GM12878 (cell line): ENCODE results near the gene TRAFD1. TPM values are rescaled to one million over a fixed set of nuclear protein-coding genes. Genes with fewer than 3 reads are reported as not detected.

ENCODE experiments used
- ATAC-seq: fragments of 200-7000 bp; cut with Tn5 transposase; 3 replicates; pipeline ENCODE4 v1.9.1; 2020; ENCODE audit warnings: mild to moderate bottlenecking, moderate library complexity
- BruUV-seq: library from RNA; stranded (reverse); fragments of 400-500 nt; replicated peaks from 2 replicates; lab custom pipeline; 2021; lab: Mats Ljungman, UMichigan
- CTCF ChIA-PET: fragments of 300-600 bp; sonication (Branson Sonifier 250); formaldehyde crosslinking; extraction: SDS; loops from one replicate; lab custom pipeline; 2021; ENCODE audit warnings: inconsistent platforms; lab: Yijun Ruan, JAX
- POLR2A ChIA-PET: fragments of 350-600 bp; formaldehyde crosslinking; extraction: SDS; loops from one replicate; lab custom pipeline; 2021; ENCODE audit warnings: inconsistent platforms; lab: Charles Lee
- RAD21 ChIA-PET: fragments of 300-600 bp; sonication (Branson Sonifier 250); formaldehyde crosslinking; loops from one replicate; lab custom pipeline; 2023; ENCODE audit warnings: antibody characterized with exemption; ENCODE audit not compliant: unreplicated experiment; lab: Charles Lee
- SMC1A ChIA-PET: fragments of 300-600 bp; sonication (Branson Sonifier 250); formaldehyde crosslinking; loops from one replicate; lab custom pipeline; 2023; ENCODE audit not compliant: unreplicated experiment, uncharacterized antibody; lab: Charles Lee
- DNase-seq: peaks from one replicate; pipeline ENCODE4 v3.0.0-alpha.2; 2011; ENCODE audit warnings: low read depth, low spot score
- FAIRE-seq: peaks from 3 replicates; lab custom pipeline; 2011; peaks lifted over from hg19 to GRCh38; lab: Jason Lieb, UNC
- H2AFZ ChIP-seq: 2 replicates; pipeline ENCODE4 v1.6.0; 2011; ENCODE audit warnings: low read depth, low read length, control low read depth; ENCODE audit not compliant: control insufficient read depth
- H3K27ac ChIP-seq: 2 replicates; pipeline ENCODE4 v1.5.1; 2011; ENCODE audit warnings: control low read depth; ENCODE audit not compliant: control insufficient read depth, insufficient read depth
- H3K27me3 ChIP-seq, 2 experiments: replicated peaks in 1 of 2; 2 replicates each; pipeline versions ENCODE4 v1.6.0 to v1.6.1; 2011; ENCODE audit warnings: low read length in 1 of 2; ENCODE audit not compliant: control insufficient read depth in 2 of 2, insufficient read depth in 2 of 2
- H3K36me3 ChIP-seq, 2 experiments: 2 replicates each; pipeline ENCODE4 v1.5.1; 2011; ENCODE audit warnings: low read length in 1 of 2; ENCODE audit not compliant: control insufficient read depth in 2 of 2, insufficient read depth in 2 of 2
- H3K4me1 ChIP-seq: 2 replicates; pipeline ENCODE4 v1.6.1; 2011; ENCODE audit warnings: mild to moderate bottlenecking, low read length, moderate library complexity, mixed read lengths; ENCODE audit not compliant: control insufficient read depth, insufficient read depth
- H3K4me2 ChIP-seq: 2 replicates; pipeline ENCODE4 v1.6.0; 2011; ENCODE audit warnings: control low read depth; ENCODE audit not compliant: control insufficient read depth, insufficient read depth
- H3K4me3 ChIP-seq: fragments of 200-600 bp; sonication (generic); 2 replicates; pipeline ENCODE4 v1.5.1; 2016
- H3K79me2 ChIP-seq: 2 replicates; pipeline ENCODE4 v1.6.0; 2011; ENCODE audit warnings: low read length; ENCODE audit not compliant: control insufficient read depth, insufficient read depth
- H3K9ac ChIP-seq: 2 replicates; pipeline ENCODE4 v1.8.0; 2011; ENCODE audit warnings: low read length, control low read depth, mixed read lengths; ENCODE audit not compliant: control insufficient read depth, insufficient read depth
- H3K9me3 ChIP-seq: replicated peaks from 3 replicates; pipeline ENCODE4 v1.5.1; 2011; ENCODE audit warnings: mild to moderate bottlenecking, low read length; ENCODE audit not compliant: control insufficient read depth, insufficient read depth
- H4K20me1 ChIP-seq: 2 replicates; pipeline ENCODE4 v1.6.0; 2011; ENCODE audit not compliant: control insufficient read depth, insufficient read depth
- BHLHE40 ChIP-seq, 2 experiments: fragments of 450-650 bp in 1 of 2; IDR thresholded peaks; 2 replicates each; pipeline ENCODE4 v1.6.1; 2011 to 2017; ENCODE audit warnings: low read depth in 2 of 2, borderline replicate concordance in 1 of 2, improper control_type of control experiment in 1 of 2, low read length in 1 of 2, mild to moderate bottlenecking in 1 of 2
- HCFC1 ChIP-seq: fragments of 150-350 bp; IDR thresholded peaks from 2 replicates; pipeline ENCODE4 v1.6.1; 2014; ENCODE audit warnings: low read length
- IKZF2 ChIP-seq, 2 experiments: fragments of 450-650 bp; IDR thresholded peaks; 2 replicates each; pipeline ENCODE4 v1.6.1; 2017; ENCODE audit warnings: mild to moderate bottlenecking in 2 of 2, moderate library complexity in 2 of 2
- MYB ChIP-seq: fragments of 150-350 bp; IDR thresholded peaks from 2 replicates; pipeline ENCODE4 v1.6.1; 2014; ENCODE audit warnings: mild to moderate bottlenecking, low read depth, low read length, borderline replicate concordance
- NFYA ChIP-seq: IDR thresholded peaks from 2 replicates; pipeline ENCODE4 v1.6.1; 2011; ENCODE audit warnings: low read depth, mild to moderate bottlenecking, low read length, improper control_type of control experiment, borderline replicate concordance
- RB1 ChIP-seq: fragments of 450-650 bp; formaldehyde crosslinking; IDR thresholded peaks from 2 replicates; pipeline ENCODE4 v1.6.1; 2017; ENCODE audit warnings: mild to moderate bottlenecking, borderline replicate concordance
- SP1 ChIP-seq: IDR thresholded peaks from one replicate; pipeline ENCODE4 v1.6.1; 2011; ENCODE audit warnings: low read depth, low read length
- SREBF1 ChIP-seq: IDR thresholded peaks from 2 replicates; pipeline ENCODE4 v1.6.1; 2012; ENCODE audit warnings: mild to moderate bottlenecking, low read length
- WGBS: methylation state at CpG from one replicate; pipeline ENCODE4 v1.1.6; 2016; ENCODE audit warnings: low lambda C conversion rate; ENCODE audit not compliant: insufficient replicate concordance, insufficient coverage; ENCODE audit errors: missing lambda C conversion rate; 5-methylcytosine and 5-hydroxymethylcytosine counted together
- in situ Hi-C: fragments of 300-500 bp; cut with MboI; formaldehyde crosslinking; loops from 9 replicates; pipeline ENCODE4 v1.14.3; 2018; ENCODE audit warnings: mixed read lengths
- intact Hi-C: fragments of 100-400 bp; cut with micrococcal nuclease; formaldehyde crosslinking; loops from one replicate; pipeline ENCODE4 v1.14.2; 2022; ENCODE audit not compliant: unreplicated experiment
- polyA plus RNA-seq, 11 experiments: library from polyadenylated mRNA; depleted of rRNA in 4 of 11; unstranded in 6 of 11; stranded (reverse) in 5 of 11; fragments of >200 nt; fragmentation: Nextera tagmentation in 4 of 11; fragmentation: Illumina TruSeq in 1 of 11; extraction: Ambion mirVana in 4 of 11; extraction: Trizol in 1 of 11; gene quantifications; 1 replicate in 1 of 11; 2 replicates in 10 of 11; pipeline versions ENCODE4 v1.2.1 to v1.2.3, GENCODE V29; 2011 to 2016; ENCODE audit warnings: inconsistent platforms in 2 of 11, missing spikeins in 2 of 11, low read depth in 1 of 11
- total RNA-seq, 4 experiments: library from RNA; depleted of rRNA in 3 of 4; stranded (reverse); fragments of >200 nt in 3 of 4; fragmentation: Illumina TruSeq in 1 of 4; extraction: Trizol in 1 of 4; gene quantifications; 2 replicates each; pipeline versions ENCODE4 v1.2.1 to v1.2.3, GENCODE V29; 2013 to 2021
- TF ChIP-seq, protein P1 (sequence below): IDR thresholded peaks from 2 replicates; pipeline ENCODE4 v1.6.1; 2011; ENCODE audit warnings: low read depth, low read length, improper control_type of control experiment, borderline replicate concordance
- TF ChIP-seq, protein P2 (sequence below): fragments of 450-650 bp; IDR thresholded peaks from 2 replicates; pipeline ENCODE4 v1.6.1; 2017; ENCODE audit warnings: low read depth, mild to moderate bottlenecking, moderate library complexity

TRAFD1 gene
- total and polyA plus RNA-seq, 10 of the 15 experiments (the other 5 are each of a cell fraction or from before 2014, with no cell fraction given): 37.2 to 55.5 (median 46.2) TPM

DNA sequence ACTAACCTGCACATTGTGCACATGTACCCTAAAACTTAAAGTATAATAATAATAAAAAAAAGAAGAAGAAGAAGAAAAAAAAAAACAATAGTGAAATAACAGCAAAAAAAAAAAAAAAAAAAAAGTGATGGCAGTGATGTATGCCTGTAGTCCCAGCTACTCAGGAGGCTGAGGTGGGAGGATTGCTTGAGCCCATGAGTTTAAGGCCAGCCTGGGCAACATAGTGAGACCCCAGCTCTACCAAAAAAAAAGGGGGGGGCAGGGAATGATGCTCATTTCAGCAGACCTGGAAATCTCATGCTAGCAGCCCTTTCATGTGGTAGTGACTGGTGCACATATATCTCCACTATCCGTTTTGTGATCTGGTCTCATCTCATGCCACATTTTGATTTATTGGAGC is 20.8 kb downstream of the TRAFD1 start:
- RAD21 ChIA-PET: interaction anchor here (0.5 kb wide), 1 partner anchor 232 kb away, joined by 3 read pairs; no protein-coding TSS in a partner anchor
- intact Hi-C loops (no loop called here), in situ Hi-C loops (no loop called here)
- SMC1A ChIA-PET: interaction anchor here (1.0 kb wide), 2 partner anchors 15 to 21 kb away, joined by 3 read pairs; partner anchors contain the start of gene TRAFD1
- Histone ChIP-seq H3K27ac (no peak overlapping the region), H3K27me3 (no peaks in the 10 kb centered on the region), H3K79me2 (no peaks in the 10 kb centered on the region), H3K36me3 (peaks cover 10 to 29% of the 10 kb centered on the region in 2 experiments), H3K9ac (no peak overlapping the region), H3K4me3 (no peak overlapping the region), H2AFZ (no peak overlapping the region), H4K20me1 (no peaks in the 10 kb centered on the region), H3K4me2 (no peak overlapping the region), H3K4me1 (no peaks in the 10 kb centered on the region), H3K9me3 (no peaks in the 10 kb centered on the region; the same call in 2 of the 3 replicates)
- ATAC-seq (no peak), DNase-seq (no peak), FAIRE-seq (no peak)
- TF ChIP-seq BHLHE40 (IDR thresholded peaks at IDR 0.05; ENCODE audit: borderline replicate concordance in 1 of 2, low read depth in 2 of 2, low read length in 1 of 2) (no peak), SREBF1 (no peak)
- TF ChIP-seq, protein P1, sequence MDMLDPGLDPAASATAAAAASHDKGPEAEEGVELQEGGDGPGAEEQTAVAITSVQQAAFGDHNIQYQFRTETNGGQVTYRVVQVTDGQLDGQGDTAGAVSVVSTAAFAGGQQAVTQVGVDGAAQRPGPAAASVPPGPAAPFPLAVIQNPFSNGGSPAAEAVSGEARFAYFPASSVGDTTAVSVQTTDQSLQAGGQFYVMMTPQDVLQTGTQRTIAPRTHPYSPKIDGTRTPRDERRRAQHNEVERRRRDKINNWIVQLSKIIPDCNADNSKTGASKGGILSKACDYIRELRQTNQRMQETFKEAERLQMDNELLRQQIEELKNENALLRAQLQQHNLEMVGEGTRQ: no peak
- WGBS: 90% methylated on average over 1 of the region's 1 CpG
- POLR2A ChIA-PET: interaction anchor here (0.6 to 1.7 kb wide), 3 partner anchors 15 to 91 kb away, joined by 4 to 8 read pairs (median 7); no protein-coding TSS in a partner anchor
- BruUV-seq: no TSS peak
- CTCF ChIA-PET: interaction anchor here (0.7 kb wide), 1 partner anchor 308 kb away, joined by 3 read pairs; no protein-coding TSS in a partner anchor

DNA sequence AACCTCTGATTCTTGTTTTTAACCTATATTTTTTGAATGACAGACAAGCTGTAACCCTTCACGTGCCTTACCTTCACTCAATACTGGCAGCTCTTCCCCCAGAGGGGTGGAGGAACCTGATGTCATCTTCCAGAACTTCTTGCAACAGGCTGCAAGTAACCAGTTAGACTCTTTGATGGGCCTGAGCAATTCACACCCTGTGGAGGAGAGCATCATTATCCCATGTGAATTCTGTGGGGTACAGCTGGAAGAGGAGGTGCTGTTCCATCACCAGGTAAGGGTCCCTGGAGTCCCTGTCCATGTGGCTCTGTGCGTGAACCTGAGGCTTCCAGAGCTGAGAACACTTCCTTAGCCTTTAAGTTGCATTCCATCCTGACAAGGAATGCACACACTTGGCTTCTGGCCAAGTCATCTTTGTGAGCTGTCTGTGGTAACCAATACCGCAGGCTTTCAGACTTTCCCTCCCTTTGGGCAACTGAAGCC is 22.7 kb downstream of the TRAFD1 start:
- CTCF ChIA-PET: interaction anchor here (0.9 to 1.3 kb wide), 3 partner anchors 22 to 50 kb away, joined by 3 to 4 read pairs (median 4); no protein-coding TSS in a partner anchor
- in situ Hi-C loops (no loop called here), intact Hi-C loops (no loop called here)
- ATAC-seq (no peak), FAIRE-seq (no peak), DNase-seq (no peak)
- no TSS peak for BruUV-seq
- Histone ChIP-seq H4K20me1 (no peaks in the 10 kb centered on the region), H3K27me3 (no peaks in the 10 kb centered on the region), H3K79me2 (no peaks in the 10 kb centered on the region), H3K36me3 (peaks cover 11 to 34% of the 10 kb centered on the region in 2 experiments), H3K27ac (no peak overlapping the region), H3K4me2 (no peak overlapping the region), H2AFZ (no peak overlapping the region), H3K9me3 (no peaks in the 10 kb centered on the region; the same call in 2 of the 3 replicates), H3K4me3 (no peak overlapping the region), H3K9ac (no peak overlapping the region), H3K4me1 (peaks cover 3% of the 10 kb centered on the region; the same call in 1 of the 2 replicates)
- RAD21 ChIA-PET: no interaction called here
- WGBS: 94% methylated on average over 3 of the region's 3 CpGs
- no peak for TF ChIP-seq RB1
- no peak for TF ChIP-seq SP1
- no peak for TF ChIP-seq MYB
- TF ChIP-seq, protein P2, sequence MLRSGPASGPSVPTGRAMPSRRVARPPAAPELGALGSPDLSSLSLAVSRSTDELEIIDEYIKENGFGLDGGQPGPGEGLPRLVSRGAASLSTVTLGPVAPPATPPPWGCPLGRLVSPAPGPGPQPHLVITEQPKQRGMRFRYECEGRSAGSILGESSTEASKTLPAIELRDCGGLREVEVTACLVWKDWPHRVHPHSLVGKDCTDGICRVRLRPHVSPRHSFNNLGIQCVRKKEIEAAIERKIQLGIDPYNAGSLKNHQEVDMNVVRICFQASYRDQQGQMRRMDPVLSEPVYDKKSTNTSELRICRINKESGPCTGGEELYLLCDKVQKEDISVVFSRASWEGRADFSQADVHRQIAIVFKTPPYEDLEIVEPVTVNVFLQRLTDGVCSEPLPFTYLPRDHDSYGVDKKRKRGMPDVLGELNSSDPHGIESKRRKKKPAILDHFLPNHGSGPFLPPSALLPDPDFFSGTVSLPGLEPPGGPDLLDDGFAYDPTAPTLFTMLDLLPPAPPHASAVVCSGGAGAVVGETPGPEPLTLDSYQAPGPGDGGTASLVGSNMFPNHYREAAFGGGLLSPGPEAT: no peak
- no peak for TF ChIP-seq IKZF2 (IDR thresholded peaks at IDR 0.05)
- TF ChIP-seq HCFC1: no peak
- TF ChIP-seq NFYA: no peak
- POLR2A ChIA-PET: interaction anchor here (0.5 to 1.2 kb wide), 2 partner anchors 23 to 269 kb away, joined by 3 to 6 read pairs; partner anchors contain the start of gene TRAFD1
- SMC1A ChIA-PET: interaction anchor here (0.9 to 1.2 kb wide), 2 partner anchors 11 to 16 kb away, joined by 3 read pairs; no protein-coding TSS in a partner anchor
